Activated T-helper 2 cell treated with anti-CD3 and anti-CD28 coated beads, Interferon-gamma antibody, Interleukin-2, Interleukin-4, amounts not matched to agents 10 μg/mL and 5 μg/mL and 100 μg/mL, durations not matched to agents 14 hours and 24 hours and 36 hours (primary cell): Measurements from ENCODE around the gene DCUN1D2. TPM values are rescaled to one million over a fixed set of nuclear protein-coding genes. Genes with fewer than 3 reads are reported as not detected.

ENCODE experiments used
- DNase-seq: peaks from one replicate; pipeline ENCODE4 v3.0.0; 2021; ENCODE audit warnings: low spot score
- H3K27ac Mint-ChIP-seq: one replicate; pipeline ENCODE4 v1.8.0; 2021; ENCODE audit warnings: mixed read lengths
- H3K27me3 Mint-ChIP-seq: one replicate; pipeline ENCODE4 v1.8.0; 2021; ENCODE audit warnings: low read depth, mixed read lengths
- H3K36me3 Mint-ChIP-seq: one replicate; pipeline ENCODE4 v1.8.0; 2021; ENCODE audit warnings: low read depth, mixed read lengths
- H3K4me1 Mint-ChIP-seq: one replicate; pipeline ENCODE4 v1.8.0; 2021; ENCODE audit warnings: low read depth, mixed read lengths
- H3K4me3 Mint-ChIP-seq: one replicate; pipeline ENCODE4 v1.8.0; 2021; ENCODE audit warnings: low read depth, mild to moderate bottlenecking, moderate library complexity, mixed read lengths
- H3K9me3 Mint-ChIP-seq: one replicate; pipeline ENCODE4 v1.8.0; 2021; ENCODE audit warnings: mixed read lengths
- intact Hi-C: fragments of 100-400 bp; cut with micrococcal nuclease; formaldehyde crosslinking; loops from one replicate; pipeline ENCODE4 v1.15.1; 2023
- total RNA-seq: library from RNA; stranded (reverse); gene quantifications from 2 replicates; pipeline ENCODE4 v1.2.3, GENCODE V29; 2022

The DCUN1D2 gene
- total RNA-seq, 1 donor from 2014 or later: 25.5 TPM

DNA sequence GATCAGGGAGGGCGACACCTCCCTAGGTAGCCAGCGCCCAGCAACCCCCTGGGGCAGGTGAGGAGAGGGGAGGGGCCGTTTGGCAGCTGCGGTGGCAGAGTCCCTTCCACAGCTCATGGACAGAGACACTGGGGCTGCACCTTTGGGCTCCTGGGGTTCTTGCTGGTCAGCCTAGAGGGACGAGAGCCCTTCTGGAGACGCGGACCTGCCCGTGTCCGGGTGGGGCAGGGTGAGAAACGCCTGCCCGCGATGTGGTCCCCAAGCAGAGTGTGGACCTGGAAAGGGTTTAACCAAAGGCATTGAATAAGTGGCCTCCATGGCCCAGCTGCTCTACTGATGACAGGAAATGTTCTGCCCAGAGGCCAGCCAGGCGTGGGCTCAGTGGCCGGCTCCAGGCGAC, 75.5 kb downstream of the DCUN1D2 start:
- H3K4me1 Mint-ChIP-seq: no peaks in the 10 kb centered on the region
- H3K36me3 Mint-ChIP-seq: no peaks in the 10 kb centered on the region
- no peaks in the 10 kb centered on the region for H3K27me3 Mint-ChIP-seq
- intact Hi-C loops: no loop called here
- no peak overlapping the region for H3K27ac Mint-ChIP-seq
- DNase-seq: no peak
- no peak overlapping the region for H3K4me3 Mint-ChIP-seq
- no peaks in the 10 kb centered on the region for H3K9me3 Mint-ChIP-seq

DNA sequence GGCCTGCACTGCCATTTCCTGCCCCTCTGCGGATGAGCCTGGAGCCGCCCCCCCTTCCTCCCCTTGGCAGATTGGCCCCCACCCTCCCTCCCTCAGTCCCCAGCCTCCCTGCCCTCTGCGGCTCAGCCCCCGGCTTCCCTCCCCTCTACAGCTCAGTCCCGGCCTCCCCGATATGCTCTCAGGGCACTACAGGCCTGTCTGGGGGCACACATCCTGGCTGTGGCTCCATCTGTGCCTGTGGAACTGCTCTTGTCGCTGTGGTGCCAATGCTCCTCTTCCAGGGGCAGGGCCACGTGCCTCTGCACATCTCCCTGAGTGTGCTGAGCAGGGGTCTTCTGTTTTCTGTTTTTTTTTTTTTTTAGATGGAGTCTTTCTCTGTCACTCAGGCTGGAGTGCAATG, 76.2 kb downstream of the DCUN1D2 start:
- Mint-ChIP-seq H3K4me3 (no peak overlapping the region), H3K27ac (no peak overlapping the region), H3K36me3 (no peaks in the 10 kb centered on the region), H3K27me3 (no peaks in the 10 kb centered on the region), H3K9me3 (no peaks in the 10 kb centered on the region), H3K4me1 (no peaks in the 10 kb centered on the region)
- no peak for DNase-seq
- intact Hi-C loops: no loop called here

DNA sequence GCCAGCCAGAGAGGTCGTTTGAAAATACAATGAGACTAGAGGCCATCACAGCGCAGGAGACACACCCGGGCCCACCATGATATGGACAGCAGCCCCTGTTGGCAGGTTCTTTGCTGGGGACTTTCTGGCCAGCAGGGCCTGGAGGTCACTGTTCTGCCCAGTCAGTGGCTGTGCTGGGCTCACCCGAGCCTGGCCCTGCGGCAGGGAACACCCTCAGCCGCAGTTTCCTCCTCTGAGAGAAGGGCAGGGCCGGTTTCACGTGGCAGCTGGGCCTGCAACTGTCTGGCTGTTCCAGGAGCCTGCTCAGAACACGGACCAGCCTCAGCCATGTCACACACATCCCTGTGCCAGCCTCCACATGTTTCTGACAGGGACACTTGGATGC, 76.6 kb downstream of the DCUN1D2 start:
- intact Hi-C loops: no loop called here
- no peaks in the 10 kb centered on the region for H3K4me1 Mint-ChIP-seq
- H3K9me3 Mint-ChIP-seq: no peaks in the 10 kb centered on the region

DNA sequence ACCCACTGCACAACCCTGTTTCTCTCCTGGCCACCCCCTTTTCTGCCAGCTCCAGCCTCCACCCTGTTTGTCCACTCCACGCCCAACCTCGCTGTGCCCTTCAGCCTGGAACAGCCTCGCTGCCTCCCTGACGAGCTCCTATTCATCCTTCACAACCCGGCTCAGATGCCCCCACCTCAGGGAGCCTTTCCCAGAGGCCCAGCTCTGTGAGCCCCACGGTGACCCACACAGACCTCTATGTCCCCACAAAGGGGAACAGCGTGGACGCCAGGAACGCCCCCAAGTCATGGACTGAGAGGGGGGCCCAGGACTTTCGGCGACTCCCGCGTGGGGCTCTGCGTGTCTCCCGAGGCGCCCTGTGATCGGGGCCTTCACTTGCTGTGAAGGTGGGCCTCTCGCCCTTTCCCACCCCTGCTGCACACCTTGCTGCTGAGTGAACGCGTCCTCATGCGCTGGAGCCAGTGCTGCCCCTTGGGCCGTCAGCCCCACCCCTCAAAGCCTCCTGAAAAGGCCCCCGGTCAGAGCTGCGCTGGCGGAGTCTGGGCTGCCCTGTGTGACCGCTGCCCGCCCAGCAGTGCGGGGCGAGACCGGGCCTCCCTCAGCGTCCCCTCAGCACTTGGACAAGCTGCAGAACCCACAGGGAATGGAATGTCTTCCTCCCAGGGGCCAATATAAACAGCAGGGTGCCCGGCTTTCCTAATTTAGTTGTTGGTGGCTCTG, 77.2 kb downstream of the DCUN1D2 start:
- H3K27me3 Mint-ChIP-seq: no peaks in the 10 kb centered on the region
- no peak for DNase-seq
- intact Hi-C loops: no loop called here
- H3K27ac Mint-ChIP-seq: no peak overlapping the region
- H3K4me3 Mint-ChIP-seq: no peak overlapping the region
- no peaks in the 10 kb centered on the region for H3K36me3 Mint-ChIP-seq
- no peaks in the 10 kb centered on the region for H3K9me3 Mint-ChIP-seq
- H3K4me1 Mint-ChIP-seq: no peaks in the 10 kb centered on the region

More for the DNA sequence above, 76.6 kb downstream of the DCUN1D2 start:
- no peaks in the 10 kb centered on the region for H3K27me3 Mint-ChIP-seq
- H3K4me3 Mint-ChIP-seq: no peak overlapping the region
- H3K36me3 Mint-ChIP-seq: no peaks in the 10 kb centered on the region
- DNase-seq: no peak
- no peak overlapping the region for H3K27ac Mint-ChIP-seq

DNA sequence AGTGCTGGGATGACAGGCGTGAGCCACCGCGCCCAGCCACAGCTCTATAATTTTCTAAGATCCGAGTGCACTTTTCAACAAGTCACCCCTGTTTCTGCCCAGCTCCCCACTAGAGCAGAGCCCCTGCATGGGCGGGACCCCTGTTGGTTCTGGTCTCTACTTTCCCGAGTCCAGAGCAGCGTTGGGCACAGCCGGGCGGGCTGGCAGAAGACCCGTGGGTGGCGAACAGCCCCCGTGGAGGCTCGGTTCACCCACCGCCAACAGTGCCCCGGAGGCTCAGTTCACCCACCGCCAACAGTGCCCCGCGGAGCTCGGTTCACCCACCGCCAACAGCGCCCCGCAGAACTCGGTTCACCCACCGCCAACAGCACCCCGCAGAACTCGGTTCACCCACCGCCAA, 78.1 kb downstream of the DCUN1D2 start:
- Mint-ChIP-seq H3K9me3 (no peaks in the 10 kb centered on the region), H3K4me1 (no peaks in the 10 kb centered on the region), H3K36me3 (no peaks in the 10 kb centered on the region), H3K4me3 (no peak overlapping the region), H3K27me3 (no peaks in the 10 kb centered on the region), H3K27ac (no peak overlapping the region)
- intact Hi-C loops: no loop called here
- no peak for DNase-seq

DNA sequence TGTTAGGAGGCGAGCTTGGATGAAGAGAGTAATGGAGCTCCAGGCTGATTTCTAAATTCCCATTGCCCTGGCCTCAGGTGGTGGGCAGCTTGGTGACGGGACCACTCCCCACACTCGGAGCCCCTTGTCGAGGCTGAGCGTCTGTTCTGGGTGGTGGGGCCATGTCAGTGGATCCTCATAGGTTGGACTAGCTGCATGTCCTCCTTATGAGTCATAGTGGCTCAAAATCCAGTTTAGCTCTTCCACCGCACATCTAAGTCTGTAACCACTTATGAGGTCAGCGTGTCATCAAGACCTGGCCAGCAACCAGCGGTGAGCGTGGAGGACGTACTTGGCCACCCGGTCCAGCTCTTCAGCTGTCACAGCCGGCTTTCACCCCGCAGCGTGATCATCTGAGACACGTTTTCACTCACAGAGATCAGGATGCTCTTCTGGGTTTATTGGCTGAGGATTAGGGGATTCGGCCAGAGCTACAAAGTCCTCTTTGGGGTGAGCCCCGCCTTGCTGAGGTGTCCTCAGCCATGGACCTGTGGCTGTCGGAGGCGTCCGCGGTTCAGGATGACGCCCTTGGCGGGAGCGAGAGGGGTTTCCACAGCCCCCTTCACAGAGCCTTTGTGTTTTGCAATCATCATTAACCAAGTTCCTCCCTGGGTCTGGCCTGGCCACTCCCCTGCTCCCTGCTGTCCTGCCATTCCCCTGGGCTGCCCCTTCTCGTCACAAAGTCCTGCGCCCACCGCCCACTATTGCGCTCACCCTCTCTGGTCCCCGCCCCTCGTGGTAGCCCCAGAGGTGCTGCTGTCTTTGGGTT, 79.1 kb downstream of the DCUN1D2 start:
- intact Hi-C loops: no loop called here
- H3K27ac Mint-ChIP-seq: no peak overlapping the region
- no peak for DNase-seq
- no peaks in the 10 kb centered on the region for H3K9me3 Mint-ChIP-seq
- H3K4me3 Mint-ChIP-seq: no peak overlapping the region
- no peaks in the 10 kb centered on the region for H3K36me3 Mint-ChIP-seq
- no peaks in the 10 kb centered on the region for H3K27me3 Mint-ChIP-seq
- no peaks in the 10 kb centered on the region for H3K4me1 Mint-ChIP-seq

DNA sequence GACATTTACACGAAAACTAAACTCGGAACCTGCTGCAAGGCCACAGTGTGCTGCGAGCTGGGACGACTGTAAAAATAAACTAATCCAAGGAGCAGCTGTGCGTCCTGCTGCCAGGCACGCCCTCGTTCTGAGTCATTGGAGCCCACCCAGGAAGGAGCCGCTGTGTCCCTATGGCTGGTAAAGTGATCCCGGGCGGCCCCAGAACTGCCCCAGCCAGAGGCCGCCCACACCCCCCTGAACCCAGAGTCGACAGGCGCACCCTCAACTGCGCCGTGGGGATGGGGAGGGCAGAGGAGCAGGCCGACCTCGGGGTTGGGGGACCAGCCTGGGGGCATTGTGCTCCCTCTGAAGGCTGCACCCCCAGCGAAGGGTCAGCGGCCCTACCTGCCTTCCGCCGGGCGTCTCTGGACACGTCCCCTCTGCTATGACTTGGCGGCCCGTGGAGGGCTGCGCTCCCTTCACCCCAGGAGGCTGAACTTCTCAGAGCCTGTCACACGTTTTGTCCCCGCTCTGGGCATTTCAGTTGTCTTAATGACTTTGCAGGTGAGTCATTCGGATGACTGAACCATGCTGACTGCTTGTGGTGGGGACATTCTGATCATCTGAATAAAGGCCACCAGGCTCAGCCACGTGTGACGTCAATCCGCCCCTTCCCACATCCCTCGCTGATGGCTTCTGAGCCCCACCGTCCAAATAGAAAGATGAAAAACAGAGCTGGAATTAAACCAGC, 79.9 kb downstream of the DCUN1D2 start:
- DNase-seq: no peak
- Mint-ChIP-seq H3K4me3 (no peak overlapping the region), H3K27ac (no peak overlapping the region), H3K36me3 (no peaks in the 10 kb centered on the region), H3K4me1 (no peaks in the 10 kb centered on the region), H3K9me3 (no peaks in the 10 kb centered on the region), H3K27me3 (no peaks in the 10 kb centered on the region)
- intact Hi-C loops: no loop called here

DNA sequence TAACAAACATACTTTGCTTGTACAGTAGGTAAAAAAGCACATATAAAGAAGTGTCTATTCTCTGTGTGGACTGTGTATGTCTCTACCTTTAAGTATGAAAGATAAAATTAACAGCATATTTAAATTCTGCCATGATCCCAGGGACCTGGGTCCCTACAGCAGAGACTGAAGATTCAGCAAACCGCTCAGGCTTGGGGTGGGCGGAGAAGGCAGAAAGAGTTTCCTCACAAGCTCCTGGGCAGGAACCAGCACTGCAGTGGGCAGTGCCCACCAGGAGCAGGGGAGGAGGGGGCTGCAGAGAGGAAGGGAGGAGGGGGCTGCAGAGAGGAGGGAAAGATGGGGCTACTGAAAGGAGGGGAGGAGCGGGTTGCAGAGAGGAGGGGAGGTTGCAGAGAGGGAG, 81.9 kb downstream of the DCUN1D2 start:
- no peaks in the 10 kb centered on the region for H3K36me3 Mint-ChIP-seq
- H3K9me3 Mint-ChIP-seq: no peaks in the 10 kb centered on the region
- no peaks in the 10 kb centered on the region for H3K27me3 Mint-ChIP-seq
- no peaks in the 10 kb centered on the region for H3K4me1 Mint-ChIP-seq
- intact Hi-C loops: no loop called here
- no peak for DNase-seq
- H3K4me3 Mint-ChIP-seq: no peak overlapping the region
- H3K27ac Mint-ChIP-seq: no peak overlapping the region

DNA sequence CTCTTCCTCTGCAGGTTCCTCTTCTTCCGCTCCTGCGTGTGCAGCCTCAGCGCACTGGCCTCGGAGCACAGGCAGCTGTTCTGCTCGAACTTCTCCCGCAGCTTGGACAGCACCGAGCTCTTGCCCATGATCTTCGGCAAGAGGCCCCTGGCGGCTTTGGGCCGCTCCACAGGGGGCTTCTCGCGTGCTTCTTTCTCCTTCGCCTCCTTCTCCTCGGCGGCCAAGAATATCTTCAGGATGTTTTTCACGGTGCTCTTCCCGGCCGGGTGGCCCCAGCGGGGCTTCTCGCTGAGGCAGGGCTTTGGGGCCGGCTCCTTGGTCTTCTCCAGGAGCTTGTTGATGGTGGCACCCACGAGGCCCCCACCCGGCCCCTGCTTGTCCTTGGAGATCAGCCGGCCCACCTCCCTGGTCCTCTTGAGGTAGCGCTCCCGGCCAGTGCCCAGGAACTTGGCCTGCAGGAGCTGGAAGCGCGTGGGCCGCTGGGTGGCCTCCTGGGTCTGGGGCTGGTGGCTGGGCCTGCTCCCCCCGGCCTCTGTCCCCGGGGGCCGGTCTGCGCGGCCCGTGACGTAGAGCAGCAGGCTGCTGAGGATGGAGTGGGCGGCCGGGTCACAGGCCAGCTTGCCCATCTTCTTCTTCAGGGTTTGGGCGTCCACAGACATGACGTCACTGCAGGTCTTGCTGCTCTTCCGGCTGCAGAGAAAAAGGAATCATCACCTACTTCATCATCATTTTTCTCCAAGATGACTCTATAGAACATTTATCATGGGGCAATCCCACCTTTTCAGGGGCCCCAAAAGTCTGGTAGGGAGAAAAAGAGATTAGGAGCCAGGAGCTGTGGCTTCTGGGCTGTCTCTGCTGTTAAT, 82.7 kb downstream of the DCUN1D2 start:
- Mint-ChIP-seq H3K27me3 (no peaks in the 10 kb centered on the region), H3K4me1 (no peaks in the 10 kb centered on the region), H3K4me3 (no peak overlapping the region), H3K36me3 (no peaks in the 10 kb centered on the region), H3K9me3 (no peaks in the 10 kb centered on the region), H3K27ac (no peak overlapping the region)
- intact Hi-C loops: no loop called here
- no peak for DNase-seq

DNA sequence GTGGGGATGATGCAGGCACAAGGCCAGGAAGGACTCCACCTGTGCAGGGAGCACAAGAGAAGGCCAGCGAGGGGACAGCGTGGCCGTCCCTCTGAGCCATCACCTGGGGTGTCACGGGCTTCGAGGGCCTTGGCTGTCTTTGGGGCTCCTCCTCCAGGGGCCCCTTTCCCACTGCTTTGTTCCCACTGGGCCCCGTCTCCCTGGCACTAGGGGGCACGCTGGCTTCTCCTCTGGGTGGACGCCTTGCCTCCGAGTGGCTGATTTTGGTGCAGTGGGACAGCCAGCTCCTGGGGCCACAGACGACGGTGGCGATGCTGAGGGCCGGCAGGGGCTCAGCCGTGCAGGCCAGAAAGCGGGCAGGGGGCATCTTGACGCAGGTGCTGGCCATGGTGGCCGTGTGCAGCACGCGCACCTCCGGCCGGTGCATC, 83.4 kb downstream of the DCUN1D2 start:
- no peaks in the 10 kb centered on the region for H3K36me3 Mint-ChIP-seq
- H3K27ac Mint-ChIP-seq: no peak overlapping the region
- H3K9me3 Mint-ChIP-seq: no peaks in the 10 kb centered on the region
- H3K27me3 Mint-ChIP-seq: no peaks in the 10 kb centered on the region
- no peak overlapping the region for H3K4me3 Mint-ChIP-seq
- intact Hi-C loops: no loop called here
- DNase-seq: no peak
- no peaks in the 10 kb centered on the region for H3K4me1 Mint-ChIP-seq

DNA sequence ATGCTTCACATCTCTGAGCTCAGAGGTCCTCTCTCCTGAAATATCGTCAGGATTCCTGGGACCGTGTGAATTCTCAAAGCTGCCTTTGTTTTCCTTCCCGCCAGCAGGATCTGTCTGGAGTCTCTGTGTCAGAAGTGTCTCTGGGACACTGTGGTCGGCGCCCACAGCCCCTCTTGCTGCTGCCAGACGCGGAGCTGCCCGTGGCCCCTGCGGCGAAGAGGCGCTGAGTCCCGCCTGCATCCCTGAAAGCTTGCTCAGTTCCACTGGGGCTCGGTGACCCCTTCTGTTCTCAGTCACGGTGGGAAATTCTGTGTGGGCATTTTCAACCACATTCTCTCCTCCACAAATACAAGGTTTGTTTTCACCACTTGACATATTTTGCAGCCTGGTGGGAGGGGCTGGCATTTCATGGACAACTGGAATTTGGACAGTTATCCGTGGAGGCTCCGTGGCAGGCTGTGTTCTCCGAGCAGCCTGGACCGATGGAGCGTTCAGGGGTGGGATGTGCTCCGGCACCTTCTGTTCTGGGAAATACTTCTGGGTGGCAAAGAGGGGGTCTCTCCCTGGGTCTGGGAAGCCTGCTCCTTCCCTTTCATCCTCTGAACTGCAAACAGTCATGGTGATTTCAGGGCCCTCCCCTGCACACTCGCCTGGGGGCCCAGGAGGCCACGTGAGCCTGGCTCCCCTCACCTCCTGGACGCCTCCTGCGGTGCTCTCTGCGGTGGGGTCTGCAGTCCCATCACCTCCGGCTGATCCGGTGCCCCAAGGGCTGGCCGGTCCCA, 84.0 kb downstream of the DCUN1D2 start:
- no peak for DNase-seq
- intact Hi-C loops: no loop called here
- Mint-ChIP-seq H3K27me3 (no peaks in the 10 kb centered on the region), H3K36me3 (no peaks in the 10 kb centered on the region), H3K27ac (no peak overlapping the region), H3K4me3 (no peak overlapping the region), H3K9me3 (no peaks in the 10 kb centered on the region), H3K4me1 (no peaks in the 10 kb centered on the region)
